H1 (cell line): ENCODE results near the gene PAFAH1B1. TPM values are rescaled to one million over a fixed set of nuclear protein-coding genes. Genes with fewer than 3 reads are reported as not detected.

Source experiments
- CTCF ChIA-PET: fragments of 300-600 bp; sonication (Branson Sonifier 250); formaldehyde crosslinking; loops from one replicate; lab custom pipeline; 2021; ENCODE audit not compliant: partially characterized antibody; lab: Charles Lee
- POLR2A ChIA-PET: fragments of 300-600 bp; sonication (Branson Sonifier 250); formaldehyde crosslinking; loops from one replicate; lab custom pipeline; 2021; ENCODE audit warnings: inconsistent platforms; ENCODE audit not compliant: partially characterized antibody; lab: Charles Lee
- DNase-seq, 2 experiments: peaks; one replicate each; pipeline versions ENCODE4 v3.0.0 to v3.0.0-alpha.2; 2010 to 2022; ENCODE audit warnings: low spot score in 2 of 2, low read depth in 1 of 2, mixed read lengths in 1 of 2
- FAIRE-seq: peaks from 2 replicates; lab custom pipeline; 2011; peaks lifted over from hg19 to GRCh38; lab: Jason Lieb, UNC
- H2AFZ ChIP-seq: 2 replicates; pipeline ENCODE4 v1.8.1; 2012; ENCODE audit warnings: low read length, inconsistent platforms
- H2AK5ac ChIP-seq: 2 replicates; pipeline ENCODE4 v1.6.1; 2013; ENCODE audit warnings: low read depth, low read length
- H2BK120ac ChIP-seq: replicated peaks from 2 replicates; pipeline ENCODE3; 2013; ENCODE audit warnings: low read depth, low read length, inconsistent platforms
- H2BK12ac ChIP-seq: 2 replicates; pipeline ENCODE4 v1.6.1; 2013; ENCODE audit warnings: low read depth, low read length
- H2BK15ac ChIP-seq: 2 replicates; pipeline ENCODE4 v1.6.1; 2013; ENCODE audit warnings: low read length
- H2BK20ac ChIP-seq: 2 replicates; pipeline ENCODE4 v1.6.1; 2013; ENCODE audit warnings: low read length
- H2BK5ac ChIP-seq: 2 replicates; pipeline ENCODE4 v1.6.1; 2013; ENCODE audit warnings: low read depth, low read length
- H3K14ac ChIP-seq: 2 replicates; pipeline ENCODE4 v1.6.1; 2013; ENCODE audit warnings: inconsistent platforms; ENCODE audit not compliant: insufficient read length
- H3K18ac ChIP-seq: 2 replicates; pipeline ENCODE4 v1.6.1; 2013; ENCODE audit warnings: low read length; ENCODE audit errors: extremely low read depth
- H3K23ac ChIP-seq: 2 replicates; pipeline ENCODE4 v1.6.1; 2013; ENCODE audit warnings: inconsistent platforms; ENCODE audit not compliant: insufficient read length
- H3K23me2 ChIP-seq: 2 replicates; pipeline ENCODE4 v1.6.1; 2013; ENCODE audit warnings: low read depth, low read length
- H3K27ac ChIP-seq: 2 replicates; pipeline ENCODE4 v1.6.1; 2011; ENCODE audit warnings: low read depth, low read length, inconsistent platforms
- H3K27me3 ChIP-seq, 4 experiments: replicated peaks in 1 of 4; 1 replicate in 1 of 4; 2 replicates in 3 of 4; pipeline versions ENCODE4 v1.6.1 to v1.8.1; 2011 to 2013; ENCODE audit warnings: low read length in 3 of 4, mild to moderate bottlenecking in 3 of 4, inconsistent platforms in 2 of 4, mixed read lengths in 2 of 4, moderate library complexity in 1 of 4; ENCODE audit not compliant: control insufficient read depth in 3 of 4, insufficient read depth in 3 of 4; ENCODE audit errors: extremely low read depth in 1 of 4
- H3K36me3 ChIP-seq, 4 experiments: 2 replicates each; pipeline versions ENCODE4 v1.6.1 to v1.8.1; 2011 to 2013; ENCODE audit warnings: mild to moderate bottlenecking in 4 of 4, low read length in 3 of 4, moderate library complexity in 2 of 4, control low read depth in 1 of 4, inconsistent platforms in 1 of 4; ENCODE audit not compliant: insufficient read depth in 4 of 4, control insufficient read depth in 2 of 4
- H3K4ac ChIP-seq: replicated peaks from 2 replicates; pipeline ENCODE3; 2013; ENCODE audit warnings: low read length, low read depth, mixed read lengths, inconsistent platforms; ENCODE audit not compliant: insufficient read length
- H3K4me1 ChIP-seq, 4 experiments: replicated peaks in 1 of 4; 1 replicate in 1 of 4; 2 replicates in 3 of 4; pipeline versions ENCODE4 v1.6.1 to v1.8.1; 2011 to 2013; ENCODE audit warnings: low read length in 3 of 4, inconsistent platforms in 2 of 4, mixed read lengths in 1 of 4; ENCODE audit not compliant: insufficient read depth in 4 of 4, control insufficient read depth in 3 of 4
- H3K4me2 ChIP-seq, 2 experiments: 2 replicates each; pipeline versions ENCODE4 v1.6.1 to v1.8.1; 2011 to 2013; ENCODE audit warnings: low read depth in 2 of 2, low read length in 2 of 2, control low read depth in 1 of 2, inconsistent platforms in 1 of 2, mild to moderate bottlenecking in 1 of 2; ENCODE audit not compliant: insufficient read depth in 1 of 2
- H3K4me3 ChIP-seq, 4 experiments: fragments of 200-600, 300-600 bp in 1 of 4; sonication (generic), shearing (Covaris generic), sonication (Bioruptor Twin) in 1 of 4; 2 replicates each; pipeline versions ENCODE4 v1.5.1 to v1.8.1; 2011 to 2016; ENCODE audit warnings: low read length in 4 of 4, low read depth in 3 of 4, control low read depth in 2 of 4, inconsistent platforms in 2 of 4, mild to moderate bottlenecking in 2 of 4, mixed read lengths in 1 of 4, moderate library complexity in 1 of 4; ENCODE audit not compliant: insufficient read depth in 2 of 4; ENCODE audit errors: extremely low read depth in 1 of 4
- H3K56ac ChIP-seq: replicated peaks from 2 replicates; pipeline ENCODE3; 2013; ENCODE audit warnings: low read depth, mild to moderate bottlenecking, mixed read lengths, low read length, inconsistent platforms; ENCODE audit not compliant: insufficient read length
- H3K79me1 ChIP-seq: 2 replicates; pipeline ENCODE4 v1.6.1; 2013; ENCODE audit warnings: low read depth, low read length, control low read depth
- H3K79me2 ChIP-seq, 2 experiments: 2 replicates each; pipeline versions ENCODE4 v1.6.1 to v1.8.1; 2012 to 2013; ENCODE audit warnings: low read length in 2 of 2, mild to moderate bottlenecking in 2 of 2, inconsistent platforms in 1 of 2; ENCODE audit not compliant: insufficient read depth in 2 of 2, control insufficient read depth in 1 of 2
- H3K9ac ChIP-seq, 4 experiments: replicated peaks in 1 of 4; 1 replicate in 1 of 4; 2 replicates in 3 of 4; pipeline versions ENCODE4 v1.6.1 to v1.8.1; 2011 to 2013; ENCODE audit warnings: low read depth in 3 of 4, low read length in 3 of 4, control low read depth in 2 of 4, mild to moderate bottlenecking in 2 of 4, moderate library complexity in 2 of 4, inconsistent platforms in 1 of 4; ENCODE audit errors: extremely low read depth in 1 of 4
- H3K9me3 ChIP-seq, 2 experiments: 2 replicates each; pipeline versions ENCODE4 v1.6.1 to v1.8.1; 2012 to 2013; ENCODE audit warnings: mild to moderate bottlenecking in 2 of 2, moderate library complexity in 2 of 2, control low read depth in 1 of 2, inconsistent platforms in 1 of 2, low read depth in 1 of 2, low read length in 1 of 2, mixed read lengths in 1 of 2; ENCODE audit not compliant: insufficient read depth in 2 of 2
- H4K20me1 ChIP-seq, 2 experiments: replicated peaks in 1 of 2; 2 replicates each; pipeline versions ENCODE3 to v1.8.1; 2011 to 2013; ENCODE audit warnings: inconsistent platforms in 2 of 2, low read length in 2 of 2, mild to moderate bottlenecking in 1 of 2; ENCODE audit not compliant: insufficient read depth in 2 of 2, control insufficient read depth in 1 of 2
- H4K5ac ChIP-seq: 2 replicates; pipeline ENCODE4 v1.6.1; 2013; ENCODE audit warnings: low read length, low read depth, mixed read lengths, inconsistent platforms; ENCODE audit not compliant: insufficient read length
- H4K8ac ChIP-seq: 2 replicates; pipeline ENCODE4 v1.8.0; 2013; ENCODE audit warnings: mild to moderate bottlenecking, moderate library complexity, low read length, inconsistent platforms; ENCODE audit not compliant: insufficient read depth; ENCODE audit errors: extremely low read depth
- H4K91ac ChIP-seq: replicated peaks from 2 replicates; pipeline ENCODE3; 2013; ENCODE audit warnings: low read length, mixed read lengths, inconsistent platforms; ENCODE audit not compliant: insufficient read length
- BCL11A ChIP-seq, 2 experiments: IDR thresholded peaks; one replicate each; pipeline ENCODE4 v1.6.1; 2011; ENCODE audit warnings: low read depth in 2 of 2, low read length in 2 of 2, mild to moderate bottlenecking in 2 of 2
- POLR2AphosphoS5 ChIP-seq: IDR thresholded peaks from 2 replicates; pipeline ENCODE4 v1.6.1; 2011; ENCODE audit warnings: low read depth, low read length
- RAD21 ChIP-seq, 2 experiments: IDR thresholded peaks in 1 of 2; conservative IDR thresholded peaks in 1 of 2; 2 replicates each; pipeline ENCODE4 v1.6.1; 2011; ENCODE audit warnings: low read depth in 2 of 2, low read length in 2 of 2, improper control_type of control experiment in 1 of 2, inconsistent platforms in 1 of 2, mild to moderate bottlenecking in 1 of 2, moderate library complexity in 1 of 2
- SP4 ChIP-seq: IDR thresholded peaks from 2 replicates; pipeline ENCODE4 v1.6.1; 2012; ENCODE audit warnings: low read length, inconsistent platforms
- WGBS, 2 experiments: shearing (Covaris generic) in 1 of 2; methylation state at CpG; one replicate each; pipeline versions ENCODE4 v1.1.6 to v1.1.7; 2013 to 2015; ENCODE audit warnings: low lambda C conversion rate in 2 of 2, mixed read lengths in 2 of 2, inconsistent platforms in 1 of 2, low coverage in 1 of 2, missing lambda C conversion rate in 1 of 2; ENCODE audit not compliant: insufficient replicate concordance in 2 of 2, insufficient coverage in 1 of 2, insufficient read length in 1 of 2; ENCODE audit errors: extremely low coverage in 1 of 2, missing lambda C conversion rate in 1 of 2; 5-methylcytosine and 5-hydroxymethylcytosine counted together
- polyA plus RNA-seq, 7 experiments: library from polyadenylated mRNA; depleted of rRNA in 3 of 7; stranded (reverse) in 5 of 7; unstranded in 2 of 7; fragments of >200 nt in 5 of 7; fragments of 200-250 nt in 2 of 7; gene quantifications; 1 replicate in 5 of 7; 2 replicates in 1 of 7; 4 replicates in 1 of 7; pipeline versions ENCODE4 v1.2.1 to v1.2.3, GENCODE V29; 2011 to 2013; ENCODE audit warnings: missing spikeins in 2 of 7, mixed read lengths in 2 of 7
- total RNA-seq: library from RNA; stranded (reverse); fragmentation: NEBNext Ultra II Directional; extraction: Animal tissue kit (Norgen Biotek cat#: 25700); gene quantifications from 2 replicates; pipeline ENCODE4 v1.2.1, GENCODE V29; 2021
- TF ChIP-seq, protein P1 (sequence below): IDR thresholded peaks from 2 replicates; pipeline ENCODE4 v1.6.1; 2011; ENCODE audit warnings: low read depth, mild to moderate bottlenecking, low read length; ENCODE audit not compliant: insufficient read depth

Gene PAFAH1B1
- total and polyA plus RNA-seq, 2 of the 8 experiments (the other 6 are each of a cell fraction or from before 2014, with no cell fraction given) = 42.0 to 152 TPM

DNA sequence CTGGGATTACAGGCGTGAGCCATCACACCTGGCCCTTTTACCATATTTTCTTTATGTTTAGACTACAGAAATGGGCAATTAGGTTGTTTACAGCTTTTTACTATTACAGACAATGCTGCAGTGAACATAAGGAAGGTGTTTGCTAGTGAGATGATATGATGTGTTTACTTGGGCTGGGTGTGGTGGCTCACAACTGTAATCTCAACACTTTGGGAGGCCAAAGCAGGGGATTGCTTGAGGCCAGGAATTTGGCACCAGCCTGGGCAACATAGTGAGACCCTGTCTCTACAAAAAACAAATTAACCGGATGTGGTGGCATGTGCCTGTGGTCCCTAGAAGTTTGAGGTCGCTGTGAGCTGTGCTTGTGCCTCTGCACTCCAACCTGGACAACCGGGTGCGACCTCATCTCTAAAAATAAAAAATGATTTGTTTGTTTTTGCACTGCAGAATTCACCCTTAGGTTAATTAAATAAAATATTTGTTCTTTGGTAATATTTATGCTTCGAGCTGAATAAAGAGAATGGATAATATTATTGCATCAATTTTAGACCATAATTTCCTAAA lies 15.0 kb downstream of the PAFAH1B1 start:
- CTCF ChIA-PET = interaction anchor here (0.9 to 1.3 kb wide), 4 partner anchors 10 to 67 kb away, joined by 3 to 4 read pairs (median 4); no protein-coding TSS in a partner anchor
- no peak overlapping the region for H3K18ac ChIP-seq
- WGBS, 2 experiments = 92% methylated on average over 6 of the region's 6 CpGs; no CpG with 5 or more reads in 1 of the 2 experiments

More for the DNA sequence above, 15.0 kb downstream of the PAFAH1B1 start:
- TF ChIP-seq RAD21 (IDR thresholded peaks at IDR 0.05 in 1 of 2, conservative IDR thresholded peaks at IDR 0.05 in 1 of 2; ENCODE audit: low read depth in 2 of 2, low read length in 2 of 2) (no peak), SP4 (no peak), POLR2AphosphoS5 (no peak), BCL11A (IDR thresholded peaks at IDR 0.05; ENCODE audit: low read depth in 2 of 2, low read length in 2 of 2) (no peak)
- TF ChIP-seq, protein P1, sequence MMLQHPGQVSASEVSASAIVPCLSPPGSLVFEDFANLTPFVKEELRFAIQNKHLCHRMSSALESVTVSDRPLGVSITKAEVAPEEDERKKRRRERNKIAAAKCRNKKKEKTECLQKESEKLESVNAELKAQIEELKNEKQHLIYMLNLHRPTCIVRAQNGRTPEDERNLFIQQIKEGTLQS = no peak
- Histone ChIP-seq H2AFZ (no peak overlapping the region), H3K4me3 (no peak overlapping the region), H4K20me1 (peaks cover 10 to 20% of the 10 kb centered on the region in 2 experiments), H2AK5ac (no peak overlapping the region), H4K8ac (no peak overlapping the region), H3K79me2 (peaks cover 33 to 100% of the 10 kb centered on the region in 2 experiments), H3K4me1 (peaks cover 0 to 4% (median 0%) of the 10 kb centered on the region in 4 experiments; a peak in 1 of 7 replicates), H3K27me3 (no peaks in the 10 kb centered on the region), H3K9ac (no peak overlapping the region), H3K36me3 (no peaks in the 10 kb centered on the region), H3K56ac (no peak overlapping the region), H2BK20ac (no peak overlapping the region), H2BK120ac (no peak overlapping the region), H4K5ac (no peak overlapping the region), H3K23me2 (no peaks in the 10 kb centered on the region), H2BK5ac (no peak overlapping the region), H3K14ac (no peak overlapping the region), H3K27ac (no peak overlapping the region), H3K9me3 (no peaks in the 10 kb centered on the region), H3K79me1 (peaks cover 4% of the 10 kb centered on the region; the same call in 1 of the 2 replicates), H3K4me2 (no peak overlapping the region), H3K4ac (no peak overlapping the region), H4K91ac (no peak overlapping the region), H2BK15ac (no peak overlapping the region), H3K23ac (no peak overlapping the region), H2BK12ac (no peak overlapping the region)
- DNase-seq (no peak), FAIRE-seq (no peak)
- POLR2A ChIA-PET = interaction anchor here (0.6 kb wide), 1 partner anchor 15 kb away, joined by 4 read pairs; the partner anchor contains the start of gene PAFAH1B1
